HEK293 (cell line): ENCODE results near the gene CSTPP1.

ENCODE experiments used
- MYNN ChIP-seq: fragments of 450-650 bp; formaldehyde crosslinking; IDR thresholded peaks from 2 replicates; pipeline ENCODE4 v1.5.1; 2016; ENCODE audit warnings: missing biosample characterization, missing genetic modification characterization, borderline replicate concordance
- ZFHX2 ChIP-seq: fragments of 450-650 bp; formaldehyde crosslinking; conservative IDR thresholded peaks from 2 replicates; pipeline ENCODE4 v1.5.1; 2016; ENCODE audit warnings: missing biosample characterization, missing genetic modification characterization
- ZNF558 ChIP-seq: fragments of 450-650 bp; formaldehyde crosslinking; IDR thresholded peaks from 2 replicates; pipeline ENCODE4 v1.5.1; 2016; ENCODE audit warnings: missing biosample characterization, missing genetic modification characterization
- ZNF747 ChIP-seq: fragments of 450-650 bp; formaldehyde crosslinking; IDR thresholded peaks from 2 replicates; pipeline ENCODE4 v1.5.1; 2016; ENCODE audit warnings: missing biosample characterization, missing genetic modification characterization
- ZSCAN23 ChIP-seq: fragments of 450-650 bp; formaldehyde crosslinking; IDR thresholded peaks from 2 replicates; pipeline ENCODE4 v1.5.1; 2016; ENCODE audit warnings: missing biosample characterization, missing genetic modification characterization
- TF ChIP-seq, protein P1 (sequence below): fragments of 450-650 bp; formaldehyde crosslinking; IDR thresholded peaks from 2 replicates; pipeline ENCODE4 v1.5.1; 2016; ENCODE audit warnings: missing biosample characterization, missing genetic modification characterization
- TF ChIP-seq, protein P2 (sequence below): fragments of 450-650 bp; formaldehyde crosslinking; IDR thresholded peaks from 2 replicates; pipeline ENCODE4 v1.5.1; 2016; ENCODE audit warnings: missing biosample characterization, missing genetic modification characterization

DNA sequence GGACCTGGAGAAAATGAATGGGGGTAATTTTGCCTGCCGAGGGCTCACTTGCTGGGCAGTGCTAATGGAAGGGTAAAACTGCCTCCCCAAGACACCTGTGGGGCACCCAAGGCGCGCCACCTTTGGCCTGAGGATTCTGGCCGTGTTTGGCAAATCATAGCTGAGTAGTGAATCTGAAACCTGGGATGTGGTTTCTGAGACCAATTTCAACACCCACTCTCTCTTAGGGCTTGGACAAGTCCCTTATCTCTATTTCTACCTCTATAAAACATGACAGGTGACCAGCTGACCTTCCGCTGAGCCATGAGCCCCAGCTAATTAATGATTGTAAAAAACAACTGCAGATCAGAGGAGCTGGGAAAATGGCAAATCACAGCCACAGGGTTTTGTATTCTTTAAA lies 251.2 kb downstream of the CSTPP1 start:
- TF ChIP-seq ZFHX2 (tag by site-specific recombination) (0 out of 2 replicates have a peak, but pooled peaks have one; percentile 20), ZNF558 (tag by site-specific recombination) (no peak), ZNF747 (no peak), MYNN (no peak), ZSCAN23 (tag by site-specific recombination) (no peak)
- TF ChIP-seq, protein P1, sequence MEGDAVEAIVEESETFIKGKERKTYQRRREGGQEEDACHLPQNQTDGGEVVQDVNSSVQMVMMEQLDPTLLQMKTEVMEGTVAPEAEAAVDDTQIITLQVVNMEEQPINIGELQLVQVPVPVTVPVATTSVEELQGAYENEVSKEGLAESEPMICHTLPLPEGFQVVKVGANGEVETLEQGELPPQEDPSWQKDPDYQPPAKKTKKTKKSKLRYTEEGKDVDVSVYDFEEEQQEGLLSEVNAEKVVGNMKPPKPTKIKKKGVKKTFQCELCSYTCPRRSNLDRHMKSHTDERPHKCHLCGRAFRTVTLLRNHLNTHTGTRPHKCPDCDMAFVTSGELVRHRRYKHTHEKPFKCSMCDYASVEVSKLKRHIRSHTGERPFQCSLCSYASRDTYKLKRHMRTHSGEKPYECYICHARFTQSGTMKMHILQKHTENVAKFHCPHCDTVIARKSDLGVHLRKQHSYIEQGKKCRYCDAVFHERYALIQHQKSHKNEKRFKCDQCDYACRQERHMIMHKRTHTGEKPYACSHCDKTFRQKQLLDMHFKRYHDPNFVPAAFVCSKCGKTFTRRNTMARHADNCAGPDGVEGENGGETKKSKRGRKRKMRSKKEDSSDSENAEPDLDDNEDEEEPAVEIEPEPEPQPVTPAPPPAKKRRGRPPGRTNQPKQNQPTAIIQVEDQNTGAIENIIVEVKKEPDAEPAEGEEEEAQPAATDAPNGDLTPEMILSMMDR (tag by site-specific recombination): no peak
- TF ChIP-seq, protein P2, sequence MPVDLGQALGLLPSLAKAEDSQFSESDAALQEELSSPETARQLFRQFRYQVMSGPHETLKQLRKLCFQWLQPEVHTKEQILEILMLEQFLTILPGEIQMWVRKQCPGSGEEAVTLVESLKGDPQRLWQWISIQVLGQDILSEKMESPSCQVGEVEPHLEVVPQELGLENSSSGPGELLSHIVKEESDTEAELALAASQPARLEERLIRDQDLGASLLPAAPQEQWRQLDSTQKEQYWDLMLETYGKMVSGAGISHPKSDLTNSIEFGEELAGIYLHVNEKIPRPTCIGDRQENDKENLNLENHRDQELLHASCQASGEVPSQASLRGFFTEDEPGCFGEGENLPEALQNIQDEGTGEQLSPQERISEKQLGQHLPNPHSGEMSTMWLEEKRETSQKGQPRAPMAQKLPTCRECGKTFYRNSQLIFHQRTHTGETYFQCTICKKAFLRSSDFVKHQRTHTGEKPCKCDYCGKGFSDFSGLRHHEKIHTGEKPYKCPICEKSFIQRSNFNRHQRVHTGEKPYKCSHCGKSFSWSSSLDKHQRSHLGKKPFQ: no peak
